K562 (cell line): ENCODE measurements around the gene INTS4. TPM values are rescaled to one million over a fixed set of nuclear protein-coding genes. Genes with fewer than 3 reads are reported as not detected.

Experiments used
- ATAC-seq: fragments of 200-7000 bp; cut with Tn5 transposase; 3 replicates; pipeline ENCODE4 v1.9.1; 2020; ENCODE audit warnings: moderate library complexity
- BruUV-seq: library from RNA; stranded (reverse); fragments of 400-500 nt; replicated peaks from 2 replicates; lab custom pipeline; 2021; lab: Mats Ljungman, UMichigan
- CTCF ChIA-PET: fragments of 300-600 bp; formaldehyde crosslinking; extraction: SDS; loops from one replicate; lab custom pipeline; 2021; ENCODE audit warnings: low intra/inter-chr PET ratio; lab: Yijun Ruan, JAX
- POLR2A ChIA-PET: fragments of 300-600, 350-650 bp; sonication (Branson Sonifier 250); formaldehyde crosslinking; extraction: SDS; loops from one replicate; lab custom pipeline; 2021; ENCODE audit warnings: antibody characterized with exemption, inconsistent platforms; lab: Yijun Ruan, JAX
- DNase-seq, 4 experiments: peaks; one replicate each; pipeline versions ENCODE4 v3.0.0 to v3.0.0-alpha.2; 2011 to 2018; ENCODE audit warnings: low spot score in 3 of 4, mixed read lengths in 3 of 4; ENCODE audit errors: extremely low read depth in 1 of 4
- FAIRE-seq: peaks from 2 replicates; lab custom pipeline; 2011; peaks lifted over from hg19 to GRCh38; lab: Jason Lieb, UNC
- H2AFZ ChIP-seq: 2 replicates; pipeline ENCODE4 v1.6.0; 2011; ENCODE audit warnings: low read depth, low read length, control low read depth, inconsistent platforms
- H3K27ac ChIP-seq: fragments of 200-600 bp; 3 replicates; pipeline ENCODE4 v1.8.0; 2011; ENCODE audit warnings: low read depth, mild to moderate bottlenecking, control low read depth, inconsistent platforms, low read length, moderate library complexity, mixed read lengths; ENCODE audit errors: extremely low read depth
- H3K27me3 ChIP-seq, 2 experiments: fragments of 300-600 bp in 1 of 2; 2 replicates in 1 of 2; 3 replicates in 1 of 2; pipeline versions ENCODE4 v1.6.0 to v1.8.0; 2011; ENCODE audit warnings: inconsistent platforms in 2 of 2, low read length in 2 of 2, mild to moderate bottlenecking in 1 of 2, mixed read lengths in 1 of 2, moderate library complexity in 1 of 2; ENCODE audit not compliant: control insufficient read depth in 2 of 2, insufficient read depth in 2 of 2
- H3K36me3 ChIP-seq: fragments of 300-600 bp; 3 replicates; pipeline ENCODE4 v1.8.0; 2011; ENCODE audit warnings: mild to moderate bottlenecking, low read length, inconsistent platforms; ENCODE audit not compliant: control insufficient read depth, insufficient read depth
- H3K4me1 ChIP-seq, 2 experiments: fragments of 200-600 bp in 1 of 2; replicated peaks in 1 of 2; 2 replicates in 1 of 2; 3 replicates in 1 of 2; pipeline versions ENCODE4 v1.5.1 to v1.8.0; 2011; ENCODE audit warnings: inconsistent platforms in 2 of 2, low read length in 2 of 2, mild to moderate bottlenecking in 1 of 2, mixed read lengths in 1 of 2, moderate library complexity in 1 of 2; ENCODE audit not compliant: control insufficient read depth in 2 of 2, insufficient read depth in 2 of 2
- H3K4me2 ChIP-seq: 2 replicates; pipeline ENCODE4 v1.6.1; 2011; ENCODE audit warnings: low read length, control low read depth, inconsistent platforms, mixed read lengths; ENCODE audit not compliant: insufficient read depth
- H3K4me3 ChIP-seq: fragments of 200-600 bp; sonication (generic), shearing (Covaris generic); 2 replicates; pipeline ENCODE4 v1.5.1; 2016; ENCODE audit warnings: control low read depth, inconsistent platforms
- H3K79me2 ChIP-seq: fragments of 200-600 bp; 3 replicates; pipeline ENCODE4 v1.8.0; 2011; ENCODE audit warnings: low read length, inconsistent platforms; ENCODE audit not compliant: control insufficient read depth, insufficient read depth
- H3K9ac ChIP-seq, 2 experiments: 2 replicates each; pipeline versions ENCODE4 v1.6.0 to v1.6.1; 2011; ENCODE audit warnings: low read depth in 2 of 2, low read length in 2 of 2, control low read depth in 1 of 2, inconsistent platforms in 1 of 2, mild to moderate bottlenecking in 1 of 2, mixed read lengths in 1 of 2; ENCODE audit not compliant: insufficient read depth in 1 of 2
- H3K9me1 ChIP-seq: one replicate; pipeline ENCODE4 v1.6.0; 2011; ENCODE audit warnings: inconsistent platforms, mild to moderate bottlenecking, low read length, moderate library complexity; ENCODE audit not compliant: control insufficient read depth, insufficient read depth
- H3K9me3 ChIP-seq: replicated peaks from 2 replicates; pipeline ENCODE4 v1.5.1; 2011; ENCODE audit warnings: low read depth, low read length, inconsistent platforms; ENCODE audit not compliant: control insufficient read depth, insufficient read depth
- H4K20me1 ChIP-seq: replicated peaks from 2 replicates; pipeline ENCODE4 v1.6.1; 2011; ENCODE audit warnings: low read length, inconsistent platforms, mixed read lengths; ENCODE audit not compliant: control insufficient read depth, insufficient read depth
- C11orf30 ChIP-seq: fragments of 450-650 bp; IDR thresholded peaks from 2 replicates; pipeline ENCODE4 v1.6.1; 2016; ENCODE audit warnings: low read depth, mild to moderate bottlenecking
- FOSL1 ChIP-seq: fragments of 200-800 bp; sonication (Bioruptor generic); conservative IDR thresholded peaks from 2 replicates; pipeline ENCODE4 v1.6.1; 2016; ENCODE audit warnings: missing genetic modification characterization, missing compliant biosample characterization
- HDAC8 ChIP-seq: fragments of 450-650 bp; IDR thresholded peaks from 2 replicates; pipeline ENCODE4 v1.6.1; 2016; ENCODE audit warnings: mild to moderate bottlenecking, missing genetic modification characterization, moderate library complexity, missing compliant biosample characterization
- MAFF ChIP-seq: IDR thresholded peaks from 2 replicates; pipeline ENCODE4 v1.6.1; 2012; ENCODE audit warnings: low read length, improper control_type of control experiment
- MAFG ChIP-seq: fragments of 450-650 bp; conservative IDR thresholded peaks from 2 replicates; pipeline ENCODE4 v1.6.1; 2016; ENCODE audit warnings: missing genetic modification characterization, missing compliant biosample characterization
- MAFK ChIP-seq: IDR thresholded peaks from 2 replicates; pipeline ENCODE4 v1.6.1; 2011; ENCODE audit warnings: low read length, improper control_type of control experiment
- MNT ChIP-seq, 2 experiments: fragments of 450-650 bp; conservative IDR thresholded peaks; 2 replicates each; pipeline ENCODE4 v1.6.1; 2017; ENCODE audit warnings: mild to moderate bottlenecking in 2 of 2, moderate library complexity in 2 of 2
- PHF20 ChIP-seq: fragments of 450-650 bp; IDR thresholded peaks from 2 replicates; pipeline ENCODE4 v1.6.1; 2018; ENCODE audit not compliant: partially characterized antibody
- POLR2B ChIP-seq: fragments of 450-650 bp; IDR thresholded peaks from 2 replicates; pipeline ENCODE4 v1.6.1; 2018; ENCODE audit warnings: low read depth; ENCODE audit not compliant: partially characterized antibody
- THAP12 ChIP-seq: fragments of 250-450 bp; sonication (Bioruptor Pico); IDR thresholded peaks from 2 replicates; pipeline ENCODE4 v1.9.0; 2021; ENCODE audit warnings: mild to moderate bottlenecking, inconsistent platforms
- TSC22D4 ChIP-seq: fragments of 450-650 bp; IDR thresholded peaks from 2 replicates; pipeline ENCODE4 v1.6.1; 2016; ENCODE audit warnings: missing genetic modification characterization, missing biosample characterization, control low read depth
- ZNF124 ChIP-seq: sonication (generic); formaldehyde crosslinking; IDR thresholded peaks from 2 replicates; pipeline ENCODE4 v1.8.1; 2022; ENCODE audit warnings: missing genetic modification reagents
- ZNF316 ChIP-seq: fragments of 450-650 bp; IDR thresholded peaks from 2 replicates; pipeline ENCODE4 v1.6.1; 2016
- ZNF445 ChIP-seq: fragments of 250-450 bp; sonication (Bioruptor Pico); IDR thresholded peaks from 2 replicates; pipeline ENCODE4 v1.4.0; 2020; ENCODE audit warnings: low read depth, mild to moderate bottlenecking, moderate library complexity
- ZSCAN32 ChIP-seq: fragments of 450-650 bp; formaldehyde crosslinking; IDR thresholded peaks from 2 replicates; pipeline ENCODE4 v1.4.0; 2020; ENCODE audit warnings: mild to moderate bottlenecking, moderate library complexity
- WGBS: fragments of 100-300 bp; shearing (Covaris generic); methylation state at CpG from one replicate; pipeline ENCODE4 v1.1.6; 2016; ENCODE audit warnings: low coverage, mixed read lengths; ENCODE audit not compliant: insufficient coverage; ENCODE audit errors: missing lambda C conversion rate; 5-methylcytosine and 5-hydroxymethylcytosine counted together
- in situ Hi-C: fragments of 300-500 bp; cut with MboI; formaldehyde crosslinking; loops from 4 replicates; pipeline ENCODE4 v1.15.0; 2018; ENCODE audit warnings: inconsistent platforms, mixed read lengths
- intact Hi-C: fragments of 100-400 bp; cut with micrococcal nuclease; formaldehyde crosslinking; loops from 2 replicates; pipeline ENCODE4 v1.14.2; 2022
- polyA plus RNA-seq, 8 experiments: library from polyadenylated mRNA; depleted of rRNA in 4 of 8; stranded (reverse) in 5 of 8; unstranded in 3 of 8; fragments of >200 nt; fragmentation: Nextera tagmentation in 2 of 8; fragmentation: Illumina TruSeq in 1 of 8; extraction: Ambion mirVana in 2 of 8; extraction: Trizol in 1 of 8; gene quantifications; 2 replicates each; pipeline versions ENCODE4 v1.2.1 to v1.2.3, GENCODE V29; 2011 to 2014; ENCODE audit warnings: inconsistent platforms in 1 of 8, missing spikeins in 1 of 8
- total RNA-seq, 7 experiments: library from RNA; depleted of rRNA in 6 of 7; stranded (reverse); fragments of >200 nt in 6 of 7; fragmentation: Illumina TruSeq in 2 of 7; extraction: Trizol in 2 of 7; gene quantifications; 2 replicates each; pipeline versions ENCODE4 v1.2.1 to v1.2.3, GENCODE V29; 2011 to 2021; ENCODE audit warnings: low replicate concordance in 1 of 7
- TF ChIP-seq, protein P1 (sequence below): sonication (generic); formaldehyde crosslinking; IDR thresholded peaks from 2 replicates; pipeline ENCODE4 v1.8.0; 2022; ENCODE audit warnings: missing genetic modification reagents, mild to moderate bottlenecking, borderline replicate concordance

The INTS4 gene
- total and polyA plus RNA-seq, 9 of the 15 experiments (the other 6 are each of a cell fraction or from before 2014, with no cell fraction given) = 28.4 to 53.4 (median 44.5) TPM

GRCh38 chr11:78015878-78016277, 21.4 kb upstream of the INTS4 start:
- no peak for FAIRE-seq
- ChIA-PET POLR2A (interaction anchor here (0.8 to 2.2 kb wide), 5 partner anchors 11 to 62 kb away, joined by 3 to 11 read pairs (median 3); no protein-coding TSS in a partner anchor), CTCF (no interaction called here)
- in situ Hi-C loops = no loop called here
- no peaks in the 10 kb centered on the region for H3K27me3 ChIP-seq
- no peaks in the 10 kb centered on the region for H3K9me1 ChIP-seq
- peak overlapping the region; percentile 84 for H2AFZ ChIP-seq
- peak overlapping the region; percentile 68 for H3K4me2 ChIP-seq
- TF ChIP-seq MAFF = peak; percentile 58; the same call in 1 of the 2 replicates
- no peak for TF ChIP-seq ZNF445 (CRISPR knock-in tag)
- TF ChIP-seq TSC22D4 = no peak
- peak; percentile 80 for TF ChIP-seq C11orf30
- no peak for TF ChIP-seq HDAC8 (tag)
- peak; percentile 87 for TF ChIP-seq ZNF316
- TF ChIP-seq POLR2B = no peak
- no peak for TF ChIP-seq THAP12 (CRISPR knock-in tag)
- peak; percentile 60 for TF ChIP-seq MAFG
- TF ChIP-seq FOSL1 = no peak
- TF ChIP-seq ZSCAN32 (CRISPR knock-in tag) = no peak
- TF ChIP-seq ZNF124 (CRISPR knock-in tag) = no peak
- TF ChIP-seq, protein P1, sequence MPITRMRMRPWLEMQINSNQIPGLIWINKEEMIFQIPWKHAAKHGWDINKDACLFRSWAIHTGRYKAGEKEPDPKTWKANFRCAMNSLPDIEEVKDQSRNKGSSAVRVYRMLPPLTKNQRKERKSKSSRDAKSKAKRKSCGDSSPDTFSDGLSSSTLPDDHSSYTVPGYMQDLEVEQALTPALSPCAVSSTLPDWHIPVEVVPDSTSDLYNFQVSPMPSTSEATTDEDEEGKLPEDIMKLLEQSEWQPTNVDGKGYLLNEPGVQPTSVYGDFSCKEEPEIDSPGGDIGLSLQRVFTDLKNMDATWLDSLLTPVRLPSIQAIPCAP (CRISPR knock-in tag) = no peak
- TF ChIP-seq PHF20 = no peak
- no peak for TF ChIP-seq MNT (conservative IDR thresholded peaks at IDR 0.05)
- peak; percentile 70 for TF ChIP-seq MAFK
- H3K9ac ChIP-seq = peak overlapping the region in 1 of 2 experiments; percentile 49; a peak in 3 of 4 replicates
- H3K79me2 ChIP-seq = peaks cover 12% of the 10 kb centered on the region; the same call in 2 of the 3 replicates
- 88% methylated on average over 1 of the region's 1 CpG for WGBS
- no peak for ATAC-seq
- no peaks in the 10 kb centered on the region for H3K9me3 ChIP-seq
- no peaks in the 10 kb centered on the region for H3K36me3 ChIP-seq
- intact Hi-C loops = loop anchor here (10.0 kb wide), 1 partner anchor 549 kb away; no protein-coding TSS in a partner anchor
- DNase-seq = no peak
- no peaks in the 10 kb centered on the region for H4K20me1 ChIP-seq
- peaks cover 5 to 12% of the 10 kb centered on the region in 2 experiments; a peak in 4 of 5 replicates for H3K4me1 ChIP-seq
- BruUV-seq = no TSS peak
- peak overlapping the region; percentile 30 for H3K4me3 ChIP-seq
- H3K27ac ChIP-seq = peak overlapping the region; percentile 73; the same call in 2 of the 3 replicates
